SU-DHL-6 (cell line): Measurements from ENCODE around the gene ECE2.

Experiments
- CTCF ChIP-seq: fragments of 200-600 bp; sonication (generic); IDR thresholded peaks from one replicate; pipeline ENCODE4 v1.5.1; 2017; ENCODE audit warnings: antibody characterized with exemption, mild to moderate bottlenecking, low read length, moderate library complexity; ENCODE audit not compliant: insufficient read depth, poor library complexity, severe bottlenecking
- EZH2phosphoT487 ChIP-seq: fragments of 200-600 bp; sonication (generic), shearing (Covaris generic); conservative IDR thresholded peaks from 2 replicates; pipeline ENCODE4 v1.6.1; 2018; ENCODE audit warnings: mild to moderate bottlenecking, antibody characterized with exemption, low read length, moderate library complexity, mixed read lengths

DNA sequence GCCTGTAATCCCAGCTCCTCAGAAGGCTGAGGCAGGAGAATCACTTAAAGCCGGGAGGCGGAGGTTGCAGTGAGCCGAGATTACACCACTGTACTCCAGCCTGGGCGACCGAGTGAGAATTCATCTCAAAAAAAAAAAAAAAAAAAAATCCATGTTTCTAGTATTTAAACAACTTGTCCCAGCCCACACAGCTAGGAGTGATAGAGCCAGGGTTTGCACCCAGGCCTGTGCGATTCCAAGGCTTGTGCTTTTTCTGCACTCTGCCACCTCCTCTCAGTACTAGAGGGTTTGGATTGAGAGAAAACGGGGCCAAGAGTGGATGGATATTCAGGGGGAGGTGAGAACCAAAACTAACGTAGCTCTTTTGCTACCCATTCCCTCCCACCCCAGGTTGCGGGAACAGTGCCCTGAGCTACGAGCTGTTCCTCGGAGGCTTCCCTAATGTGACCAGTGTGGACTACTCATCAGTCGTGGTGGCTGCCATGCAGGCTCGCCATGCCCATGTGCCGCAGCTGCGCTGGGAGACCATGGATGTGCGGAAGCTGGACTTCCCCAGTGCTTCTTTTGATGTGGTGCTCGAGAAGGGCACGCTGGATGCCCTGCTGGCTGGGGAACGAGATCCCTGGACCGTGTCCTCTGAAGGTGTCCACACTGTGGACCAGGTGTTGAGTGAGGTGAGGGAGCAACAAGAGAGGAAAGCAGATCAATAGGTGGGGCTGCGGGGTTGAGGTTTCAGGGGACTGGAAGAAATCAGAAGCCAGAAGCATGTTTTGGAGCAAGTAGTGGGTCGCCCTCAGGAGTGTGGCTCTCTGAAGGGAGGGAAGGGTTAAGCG is 18.5 kb upstream of the ECE2 start:
- TF ChIP-seq CTCF (no peak), EZH2phosphoT487 (no peak)
